ENCODE data around the gene TEX261. TPM values are rescaled to one million over a fixed set of nuclear protein-coding genes. Genes with fewer than 3 reads are reported as not detected.

TEX261 gene
- total and polyA plus RNA-seq, 7 experiments from 2014 or later, result 33.2 to 66.3 (median 44.4) TPM

Other genes with a start within 250 kb of the TEX261 start
- 10 to 100 TPM in 1 of 5 experiments, 1 to 10 TPM in 4; 5.8 to 18.8 (median 7.7) TPM for gene ADD2, start 226.7 kb downstream of the TEX261 start, total RNA-seq
- gene ADD2, start 226.7 kb downstream of the TEX261 start, polyA plus RNA-seq, result 1 to 10 TPM; 1.8 to 5.3 TPM
- gene FIGLA, start 204.2 kb downstream of the TEX261 start, total RNA-seq, result not detected
- gene FIGLA, start 204.2 kb downstream of the TEX261 start, polyA plus RNA-seq, result not detected
- gene CLEC4F, start 174.3 kb downstream of the TEX261 start, total RNA-seq, result 1 to 10 TPM in 1 of 5 experiments, under 1 TPM in 1, not detected in 3; 0.19 to 1.6 TPM
- gene CLEC4F, start 174.3 kb downstream of the TEX261 start, polyA plus RNA-seq, result not detected
- gene CD207, start 159.1 kb downstream of the TEX261 start, total RNA-seq, result under 1 TPM in 1 of 5 experiments, not detected in 4; 0.27 TPM
- not detected for gene CD207, start 159.1 kb downstream of the TEX261 start, polyA plus RNA-seq
- not detected for gene VAX2, start 94.3 kb downstream of the TEX261 start, total RNA-seq
- gene VAX2, start 94.3 kb downstream of the TEX261 start, polyA plus RNA-seq, result not detected
- not detected for gene ATP6V1B1, start 59.0 kb downstream of the TEX261 start, total RNA-seq
- not detected for gene ATP6V1B1, start 59.0 kb downstream of the TEX261 start, polyA plus RNA-seq
- gene ANKRD53, start 16.2 kb downstream of the TEX261 start, total RNA-seq, result 1 to 10 TPM in 1 of 5 experiments, under 1 TPM in 3, not detected in 1; 0.21 to 1.5 (median 0.63) TPM
- not detected for gene ANKRD53, start 16.2 kb downstream of the TEX261 start, polyA plus RNA-seq
- gene NAGK, start 73.8 kb upstream of the TEX261 start, total RNA-seq, result 100 to 1,000 TPM in 4 of 5 experiments, 10 to 100 TPM in 1; 92.4 to 169 (median 127) TPM
- 10 to 100 TPM; 44.8 to 69.3 TPM for gene NAGK, start 73.8 kb upstream of the TEX261 start, polyA plus RNA-seq
- gene MCEE, start 135.4 kb upstream of the TEX261 start, total RNA-seq, result 10 to 100 TPM; 11.6 to 27.9 (median 16.4) TPM
- 10 to 100 TPM; 18.9 to 38.0 TPM for gene MCEE, start 135.4 kb upstream of the TEX261 start, polyA plus RNA-seq
- gene MPHOSPH10, start 135.8 kb upstream of the TEX261 start, total RNA-seq, result 10 to 100 TPM; 28.2 to 58.9 (median 43.8) TPM
- gene MPHOSPH10, start 135.8 kb upstream of the TEX261 start, polyA plus RNA-seq, result 10 to 100 TPM; 24.4 to 34.5 TPM
- gene PAIP2B, start 232.2 kb upstream of the TEX261 start, total RNA-seq, result 10 to 100 TPM in 2 of 5 experiments, 1 to 10 TPM in 3; 1.3 to 14.1 (median 5.0) TPM
- gene PAIP2B, start 232.2 kb upstream of the TEX261 start, polyA plus RNA-seq, result 1 to 10 TPM; 2.0 to 2.8 TPM